DMS153 treated with DMSO at 0.1 percent for 48 hours (cell line): Measurements from ENCODE around the gene PSD.

ENCODE experiments used
- DNase-seq: peaks from one replicate; lab custom pipeline; 2025; ENCODE audit not compliant: unreplicated experiment; lab: John Stamatoyannopoulos, UW

Gene PSD

DNA sequence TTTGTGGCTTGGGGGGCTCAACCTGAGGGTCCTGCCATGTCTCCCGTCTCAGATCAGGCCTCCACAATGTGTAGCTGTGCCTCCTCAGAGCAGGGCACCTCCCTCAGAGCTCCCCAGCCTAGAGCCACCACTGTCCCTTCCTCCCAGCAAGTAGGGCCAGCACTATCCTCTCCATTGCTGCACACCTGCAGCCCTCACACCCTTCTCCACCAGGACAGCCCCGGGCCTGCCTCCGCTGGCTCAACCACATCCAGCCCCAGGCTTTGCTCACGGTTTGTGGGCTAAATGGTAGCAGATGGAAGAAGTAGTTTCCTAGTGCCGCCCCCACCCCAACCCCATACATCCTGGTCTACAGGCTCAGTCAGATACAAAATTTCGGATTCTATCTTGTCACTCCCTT, 13.0 kb downstream of the PSD start:
- DNase-seq, result no peak

DNA sequence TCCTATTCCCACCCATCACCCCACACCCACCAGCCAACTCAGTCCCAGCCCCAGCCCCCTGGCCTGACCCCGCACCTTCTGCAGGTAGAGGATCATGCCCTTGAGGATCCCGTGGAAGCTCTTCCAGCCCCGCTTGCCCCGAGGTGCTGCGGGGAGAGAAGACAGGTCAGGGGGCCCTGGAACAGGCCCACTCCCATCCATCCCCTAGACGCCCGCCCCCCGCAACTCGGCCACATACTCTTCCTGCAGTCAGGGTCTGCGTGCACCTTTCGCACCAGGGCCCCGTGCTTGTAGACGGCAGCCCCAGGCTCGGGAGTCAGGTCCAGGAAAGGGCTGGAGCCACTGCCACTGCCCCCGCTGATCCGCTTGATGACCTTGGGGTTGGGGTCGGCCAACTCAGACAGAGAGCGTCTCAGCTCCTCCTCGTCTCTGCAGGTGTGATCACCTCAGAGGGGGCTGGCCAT, 13.4 kb downstream of the PSD start:
- no peak for DNase-seq

DNA sequence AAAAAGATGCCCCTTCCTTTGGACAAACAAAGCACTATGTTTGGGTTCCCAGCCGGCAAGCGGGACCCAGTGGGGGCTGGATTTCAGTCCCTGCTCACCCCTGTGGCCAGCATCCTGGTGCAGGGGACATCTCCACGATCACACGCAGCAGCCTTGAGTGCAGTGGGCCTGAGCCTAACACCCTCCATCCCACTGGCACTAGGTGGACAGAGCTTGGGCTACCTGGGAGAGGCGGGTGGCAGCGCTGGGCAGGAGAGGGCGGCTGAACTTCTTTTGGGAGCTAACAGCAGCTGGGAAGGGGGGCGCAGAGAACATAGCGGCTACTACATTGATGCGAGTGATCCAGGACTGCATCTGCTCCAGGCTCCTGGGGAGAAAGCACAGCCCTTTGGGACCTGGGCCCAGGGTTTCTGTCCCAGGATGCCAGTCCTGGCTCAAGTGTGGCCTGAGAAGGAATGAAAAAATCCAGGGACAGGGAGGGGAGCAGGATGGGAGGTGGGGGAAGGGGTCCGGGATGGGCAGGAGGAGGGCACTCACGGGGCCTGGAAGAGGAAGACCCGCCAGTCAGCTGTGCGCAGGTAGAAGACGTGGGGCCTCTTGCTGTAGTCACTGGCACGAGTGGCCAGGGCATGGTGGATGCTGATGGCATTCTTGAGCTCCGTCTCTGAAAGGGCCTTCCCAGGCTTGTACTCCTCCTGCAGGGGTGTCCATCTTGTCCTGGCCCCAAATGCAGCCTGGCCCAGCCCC, 14.1 kb downstream of the PSD start:
- DNase-seq, result no peak

DNA sequence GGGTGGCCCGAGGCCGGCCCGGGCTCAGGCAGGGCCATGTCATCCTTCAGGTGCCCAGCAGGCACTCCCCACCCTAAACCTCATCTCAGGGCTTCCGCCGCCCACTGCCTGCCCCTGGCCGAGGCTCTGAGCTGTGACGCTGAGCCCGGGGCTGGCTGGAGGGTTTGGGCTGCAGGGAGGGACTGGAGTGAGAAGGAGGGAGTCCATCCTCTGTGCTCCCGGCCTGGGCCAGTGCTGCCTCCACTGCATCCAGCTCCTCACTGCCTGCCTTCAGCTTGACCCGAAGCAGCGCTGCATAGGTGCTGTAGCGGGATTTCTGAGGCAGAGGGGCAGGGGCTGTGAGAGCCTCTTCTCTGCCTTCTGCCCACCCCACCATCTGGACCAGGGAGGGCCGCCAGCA, 15.5 kb downstream of the PSD start:
- DNase-seq, result no peak

DNA sequence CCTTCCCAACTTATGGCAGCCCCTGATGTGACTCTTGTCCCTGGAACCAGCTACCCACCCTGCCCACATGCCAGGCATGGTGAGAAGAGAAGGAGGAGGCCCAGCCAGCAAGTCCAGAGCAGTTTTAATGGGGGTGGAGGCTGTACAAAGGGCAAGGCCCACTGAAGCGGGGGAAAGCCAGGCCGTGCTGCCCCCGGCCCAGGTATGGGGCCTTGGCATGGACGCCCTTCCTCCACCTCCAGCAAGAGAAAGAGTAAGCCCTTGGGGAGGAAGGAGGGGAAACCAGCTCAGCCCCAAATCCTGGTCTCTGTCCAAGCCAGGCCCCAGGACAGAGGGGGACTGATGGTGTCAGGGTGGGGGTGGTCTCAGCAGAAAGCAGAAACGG, 16.1 kb downstream of the PSD start:
- DNase-seq, result no peak

DNA sequence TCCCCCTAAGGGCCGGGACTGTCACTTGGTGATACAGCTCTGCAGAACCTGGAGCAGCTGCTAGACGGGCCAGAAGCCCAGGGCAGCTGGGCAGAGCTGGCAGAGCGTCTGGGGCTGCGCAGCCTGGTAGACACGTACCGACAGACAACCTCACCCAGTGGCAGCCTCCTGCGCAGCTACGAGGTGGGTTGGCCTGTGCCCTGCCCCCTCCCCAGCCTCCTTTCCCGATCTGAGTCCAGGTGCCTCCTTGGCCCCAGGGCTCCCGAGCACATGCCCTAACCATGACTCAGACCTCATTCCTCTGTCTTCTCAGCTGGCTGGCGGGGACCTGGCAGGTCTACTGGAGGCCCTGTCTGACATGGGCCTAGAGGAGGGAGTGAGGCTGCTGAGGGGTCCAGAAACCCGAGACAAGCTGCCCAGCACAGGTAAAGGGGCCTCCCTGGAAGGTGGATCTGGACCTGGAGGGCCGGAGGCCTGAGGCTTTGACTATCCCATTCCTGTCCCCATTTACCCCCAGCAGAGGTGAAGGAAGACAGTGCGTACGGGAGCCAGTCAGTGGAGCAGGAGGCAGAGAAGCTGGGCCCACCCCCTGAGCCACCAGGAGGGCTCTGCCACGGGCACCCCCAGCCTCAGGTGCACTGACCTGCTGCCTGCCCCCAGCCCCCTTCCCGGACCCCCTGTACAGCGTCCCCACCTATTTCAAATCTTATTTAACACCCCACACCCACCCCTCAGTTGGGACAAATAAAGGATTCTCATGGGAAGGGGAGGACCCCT, 16.7 kb downstream of the PSD start:
- DNase-seq, result no peak

DNA sequence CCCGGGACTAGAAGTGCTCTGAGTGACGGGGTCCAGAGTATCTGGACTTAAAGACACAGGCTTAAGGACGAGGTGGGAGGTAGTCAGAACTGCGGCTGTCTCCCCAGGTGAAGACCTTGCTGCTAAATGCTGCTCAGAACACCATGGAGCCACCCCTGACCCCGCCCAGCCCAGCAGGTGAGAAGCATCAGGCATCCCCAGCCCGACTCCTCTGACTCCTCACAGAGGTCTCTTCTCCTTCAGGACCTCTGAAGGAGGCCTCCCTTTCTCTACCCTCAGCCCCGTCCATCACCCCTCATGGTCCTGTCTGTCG, 17.3 kb downstream of the PSD start:
- no peak for DNase-seq

DNA sequence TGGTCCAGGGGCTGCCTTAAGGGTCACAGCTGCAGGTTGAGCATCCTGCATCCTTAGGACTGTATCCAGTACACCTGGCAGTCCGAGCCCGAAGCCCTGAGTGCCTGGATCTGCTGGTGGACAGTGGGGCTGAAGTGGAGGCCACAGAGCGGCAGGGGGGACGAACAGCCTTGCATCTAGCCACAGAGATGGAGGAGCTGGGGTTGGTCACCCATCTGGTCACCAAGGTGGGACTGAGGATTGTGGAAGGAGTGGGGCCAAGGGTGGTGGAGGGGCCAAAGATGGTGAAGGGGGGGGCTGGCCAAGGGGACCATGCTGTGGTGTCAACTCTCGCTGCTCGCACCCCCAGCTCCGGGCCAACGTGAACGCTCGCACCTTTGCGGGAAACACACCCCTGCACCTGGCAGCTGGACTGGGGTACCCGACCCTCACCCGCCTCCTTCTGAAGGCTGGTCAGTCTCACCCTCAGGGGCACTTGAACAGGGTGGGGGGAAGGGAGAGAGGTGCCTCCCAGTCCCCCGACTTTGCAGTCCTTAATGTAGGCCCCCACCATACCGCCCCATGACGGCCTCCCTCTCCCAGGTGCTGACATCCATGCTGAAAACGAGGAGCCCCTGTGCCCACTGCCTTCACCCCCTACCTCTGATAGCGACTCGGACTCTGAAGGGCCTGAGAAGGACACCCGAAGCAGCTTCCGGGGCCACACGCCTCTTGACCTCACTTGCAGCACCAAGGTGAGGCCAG, 17.8 kb downstream of the PSD start:
- DNase-seq, result no peak

DNA sequence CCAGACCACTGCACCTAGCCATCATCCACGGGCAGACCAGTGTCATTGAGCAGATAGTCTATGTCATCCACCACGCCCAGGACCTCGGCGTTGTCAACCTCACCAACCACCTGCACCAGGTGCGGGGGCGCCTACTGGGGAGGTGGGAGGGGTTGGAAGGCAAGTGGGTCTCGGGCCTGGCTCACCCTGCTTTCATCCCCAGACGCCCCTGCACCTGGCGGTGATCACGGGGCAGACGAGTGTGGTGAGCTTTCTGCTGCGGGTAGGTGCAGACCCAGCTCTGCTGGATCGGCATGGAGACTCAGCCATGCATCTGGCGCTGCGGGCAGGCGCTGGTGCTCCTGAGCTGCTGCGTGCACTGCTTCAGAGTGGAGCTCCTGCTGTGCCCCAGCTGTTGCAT, 18.5 kb downstream of the PSD start:
- no peak for DNase-seq

DNA sequence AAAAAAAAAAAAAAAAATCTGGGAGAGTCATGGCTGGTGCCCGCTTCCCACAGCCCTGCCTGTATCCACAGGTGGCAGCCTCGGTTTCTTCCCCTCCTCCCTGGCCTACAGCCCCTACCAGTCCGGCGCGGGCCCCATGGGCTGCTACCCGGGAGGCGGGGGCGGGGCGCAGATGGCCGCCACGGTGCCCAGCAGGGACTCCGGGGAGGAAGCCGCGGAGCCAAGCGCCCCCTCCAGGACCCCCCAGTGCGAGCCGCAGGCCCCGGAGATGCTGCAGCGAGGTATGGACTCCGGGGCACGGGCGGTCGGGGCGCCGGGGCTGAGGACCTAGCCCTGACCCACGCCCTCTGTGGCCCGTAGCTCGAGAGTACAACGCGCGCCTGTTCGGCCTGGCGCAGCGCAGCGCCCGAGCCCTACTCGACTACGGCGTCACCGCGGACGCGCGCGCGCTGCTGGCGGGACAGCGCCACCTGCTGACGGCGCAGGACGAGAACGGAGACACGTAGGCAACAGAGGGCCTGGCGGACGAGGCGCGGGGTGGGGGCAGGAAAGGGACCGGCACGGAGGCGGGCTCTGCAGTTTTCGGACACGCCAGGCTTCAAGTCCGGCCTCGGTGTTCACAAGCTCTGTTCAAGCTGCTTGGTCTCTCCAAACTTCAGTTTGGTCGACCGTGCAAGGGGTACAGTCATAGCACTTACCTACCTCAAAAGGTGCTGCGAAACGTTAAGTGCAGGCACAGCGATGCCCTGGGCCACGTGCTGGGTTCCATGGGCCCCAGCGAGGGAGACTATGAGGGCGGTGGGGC, 19.2 kb downstream of the PSD start:
- peak; percentile 85 for DNase-seq

DNA sequence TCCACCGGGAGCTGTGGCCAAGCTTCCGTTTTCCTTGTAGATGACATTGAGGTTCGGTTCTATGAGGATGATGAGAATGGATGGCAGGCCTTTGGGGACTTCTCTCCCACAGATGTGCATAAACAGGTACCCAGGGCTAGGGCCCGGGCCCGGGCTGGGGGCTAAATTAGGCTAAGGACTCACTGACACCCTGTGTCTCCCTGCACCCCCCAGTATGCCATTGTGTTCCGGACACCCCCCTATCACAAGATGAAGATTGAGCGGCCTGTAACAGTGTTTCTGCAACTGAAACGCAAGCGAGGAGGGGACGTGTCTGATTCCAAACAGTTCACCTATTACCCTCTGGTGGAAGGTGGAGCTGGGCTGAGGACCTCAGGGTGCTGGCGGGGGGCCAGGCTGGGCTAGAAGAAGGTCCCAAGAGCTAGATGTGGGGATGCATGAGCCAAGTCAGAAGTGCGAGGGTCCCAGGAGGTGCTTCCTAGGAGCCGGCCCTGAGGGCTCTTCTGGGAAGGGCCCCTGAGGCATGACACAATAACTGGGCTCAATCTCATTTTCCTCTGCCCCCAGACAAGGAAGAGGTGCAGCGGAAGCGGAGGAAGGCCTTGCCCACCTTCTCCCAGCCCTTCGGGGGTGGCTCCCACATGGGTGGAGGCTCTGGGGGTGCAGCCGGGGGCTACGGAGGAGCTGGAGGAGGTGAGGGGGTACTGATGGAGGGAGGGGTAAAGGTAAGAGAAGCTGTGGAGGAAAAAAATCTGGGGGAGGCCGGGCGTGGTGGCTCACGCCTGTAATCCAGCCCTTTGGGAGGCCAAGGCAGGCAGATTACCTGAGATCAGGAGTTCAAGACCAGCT, 20.2 kb downstream of the PSD start:
- no peak for DNase-seq

DNA sequence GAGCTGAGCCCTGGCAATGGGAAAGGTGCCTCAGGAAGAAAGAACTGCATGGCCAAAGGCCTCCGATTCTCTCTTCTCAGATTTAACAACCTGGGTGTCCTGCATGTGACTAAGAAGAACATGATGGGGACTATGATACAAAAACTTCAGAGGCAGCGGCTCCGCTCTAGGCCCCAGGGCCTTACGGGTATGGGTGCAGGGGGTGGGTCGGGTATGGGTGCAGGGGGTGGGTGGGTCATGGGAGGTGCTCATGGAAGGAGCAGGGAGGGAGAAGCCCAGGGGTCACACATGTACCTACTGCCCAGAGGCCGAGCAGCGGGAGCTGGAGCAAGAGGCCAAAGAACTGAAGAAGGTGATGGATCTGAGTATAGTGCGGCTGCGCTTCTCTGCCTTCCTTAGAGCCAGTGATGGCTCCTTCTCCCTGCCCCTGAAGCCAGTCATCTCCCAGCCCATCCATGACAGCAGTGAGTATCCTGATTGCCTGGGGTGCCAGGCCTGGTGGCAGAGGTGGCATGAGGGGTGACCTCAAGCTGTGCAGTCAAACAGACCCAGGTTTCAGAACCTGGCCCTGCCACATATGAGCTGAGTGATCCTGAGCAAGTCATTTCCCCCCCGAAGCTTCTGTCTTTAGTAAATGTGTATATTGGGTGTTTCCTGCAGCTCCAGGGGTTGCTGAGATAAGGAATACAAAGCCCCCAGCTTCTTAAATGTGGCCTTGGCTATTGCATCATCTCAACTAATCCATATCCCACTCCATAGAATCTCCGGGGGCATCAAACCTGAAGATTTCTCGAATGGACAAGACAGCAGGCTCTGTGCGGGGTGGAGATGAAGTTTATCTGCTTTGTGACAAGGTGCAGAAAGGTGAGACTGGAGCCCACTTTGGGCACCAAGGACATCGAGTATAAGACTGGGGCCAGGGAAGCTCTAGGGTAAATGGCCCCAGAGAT, 21.1 kb downstream of the PSD start:
- DNase-seq, result no peak

DNA sequence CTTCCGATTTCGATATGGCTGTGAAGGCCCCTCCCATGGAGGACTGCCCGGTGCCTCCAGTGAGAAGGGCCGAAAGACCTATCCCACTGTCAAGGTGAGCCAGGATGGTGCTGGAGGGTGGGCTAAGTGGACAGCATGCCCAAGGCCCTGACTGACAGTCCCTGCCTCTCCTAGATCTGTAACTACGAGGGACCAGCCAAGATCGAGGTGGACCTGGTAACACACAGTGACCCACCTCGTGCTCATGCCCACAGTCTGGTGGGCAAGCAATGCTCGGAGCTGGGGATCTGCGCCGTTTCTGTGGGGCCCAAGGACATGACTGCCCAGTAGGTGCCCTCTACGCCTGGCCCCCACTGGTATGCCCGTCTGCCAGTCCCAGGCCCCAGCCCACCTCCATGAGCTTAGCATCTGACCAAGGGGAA, 21.8 kb downstream of the PSD start:
- DNase-seq, result no peak

DNA sequence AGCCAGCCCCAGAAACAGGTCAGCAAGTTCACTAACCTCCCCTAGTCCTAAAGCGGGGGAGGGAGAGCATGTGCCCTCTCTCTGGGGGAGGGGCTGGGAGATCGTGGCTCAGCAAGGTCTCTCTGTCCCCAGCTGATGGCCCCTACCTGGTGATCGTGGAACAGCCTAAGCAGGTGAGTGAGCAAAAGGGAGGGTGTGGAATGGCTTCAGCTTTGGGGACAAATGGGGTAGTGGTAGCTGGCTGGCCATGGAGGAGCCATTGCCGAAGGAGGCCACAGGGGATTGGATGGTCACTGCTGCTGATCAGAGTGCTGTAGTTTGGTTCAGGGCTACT, 22.3 kb downstream of the PSD start:
- DNase-seq, result no peak

DNA sequence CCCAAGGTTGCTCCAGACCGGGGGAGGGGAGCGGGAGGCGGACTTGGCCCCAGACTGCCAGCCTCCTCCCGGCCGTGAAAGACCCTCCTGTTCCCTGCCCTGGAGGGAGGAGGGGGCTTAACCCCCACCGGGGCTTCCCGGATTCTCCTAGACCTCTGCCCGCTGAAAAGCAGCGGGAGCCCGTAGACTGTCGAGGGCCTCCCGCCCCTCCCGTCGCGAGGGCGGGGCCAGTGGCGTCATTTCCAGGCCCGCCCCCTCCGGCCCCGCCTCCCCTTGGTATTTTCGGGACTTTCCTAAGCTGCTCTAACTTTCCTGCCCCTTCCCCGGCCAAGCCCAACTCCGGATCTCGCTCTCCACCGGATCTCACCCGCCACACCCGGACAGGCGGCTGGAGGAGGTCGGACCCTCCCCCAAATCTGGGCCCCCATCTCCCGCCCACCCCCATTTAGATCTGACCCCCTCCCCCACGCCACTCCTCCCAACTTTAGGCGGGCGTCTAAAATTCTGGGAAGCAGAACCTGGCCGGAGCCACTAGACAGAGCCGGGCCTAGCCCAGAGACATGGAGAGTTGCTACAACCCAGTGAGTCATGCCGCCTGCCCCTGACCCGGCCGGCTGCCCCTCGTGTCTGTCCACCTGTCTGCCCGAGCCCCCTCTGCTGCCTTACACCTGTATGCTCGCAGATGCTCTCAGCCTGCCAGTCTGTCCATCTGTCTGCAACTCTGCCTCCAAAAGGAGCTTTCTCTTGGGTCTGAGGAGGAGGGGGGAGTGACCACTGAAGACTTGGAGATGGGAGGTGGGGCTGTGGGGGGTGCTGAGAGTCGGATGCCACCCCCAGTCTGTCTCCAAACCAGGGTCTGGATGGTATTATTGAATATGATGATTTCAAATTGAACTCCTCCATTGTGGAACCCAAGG, 22.9 kb downstream of the PSD start, which contains the start of gene NFKB2:
TSS of gene NFKB2 (plus strand) at position 306 of the 917 bp plus-strand sequence. CDS start at position 561, 255 bp downstream.
- DNase-seq, result peak; percentile 20

DNA sequence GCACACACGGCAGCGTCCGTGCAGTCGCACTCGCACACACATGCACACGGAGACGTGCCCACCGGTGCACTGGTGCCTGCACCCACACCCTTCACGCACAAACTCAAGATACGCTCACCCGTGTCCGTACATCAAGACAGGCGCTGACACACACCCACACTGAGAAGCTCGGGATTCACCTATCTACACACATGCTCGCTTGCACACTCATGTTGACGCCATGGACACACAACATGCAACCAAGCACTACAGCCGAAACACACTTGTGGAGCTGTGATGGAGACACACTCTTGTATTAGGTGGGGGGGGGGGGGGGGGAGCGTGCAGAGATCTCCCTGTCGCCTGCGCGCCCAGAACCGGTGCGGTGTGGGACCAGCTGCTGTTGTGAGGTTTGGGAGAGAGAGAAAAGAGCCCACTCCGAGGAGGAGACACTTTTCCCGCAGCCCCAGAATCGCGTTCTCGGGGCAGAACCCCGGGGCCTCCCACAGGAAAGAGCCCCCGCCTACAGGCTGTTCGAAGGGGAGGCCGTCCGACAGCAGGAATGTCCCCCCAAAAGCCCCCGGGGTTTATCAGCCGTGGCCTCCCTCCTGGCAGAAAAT, 23.7 kb downstream of the PSD start:
- DNase-seq, result peak; percentile 42

DNA sequence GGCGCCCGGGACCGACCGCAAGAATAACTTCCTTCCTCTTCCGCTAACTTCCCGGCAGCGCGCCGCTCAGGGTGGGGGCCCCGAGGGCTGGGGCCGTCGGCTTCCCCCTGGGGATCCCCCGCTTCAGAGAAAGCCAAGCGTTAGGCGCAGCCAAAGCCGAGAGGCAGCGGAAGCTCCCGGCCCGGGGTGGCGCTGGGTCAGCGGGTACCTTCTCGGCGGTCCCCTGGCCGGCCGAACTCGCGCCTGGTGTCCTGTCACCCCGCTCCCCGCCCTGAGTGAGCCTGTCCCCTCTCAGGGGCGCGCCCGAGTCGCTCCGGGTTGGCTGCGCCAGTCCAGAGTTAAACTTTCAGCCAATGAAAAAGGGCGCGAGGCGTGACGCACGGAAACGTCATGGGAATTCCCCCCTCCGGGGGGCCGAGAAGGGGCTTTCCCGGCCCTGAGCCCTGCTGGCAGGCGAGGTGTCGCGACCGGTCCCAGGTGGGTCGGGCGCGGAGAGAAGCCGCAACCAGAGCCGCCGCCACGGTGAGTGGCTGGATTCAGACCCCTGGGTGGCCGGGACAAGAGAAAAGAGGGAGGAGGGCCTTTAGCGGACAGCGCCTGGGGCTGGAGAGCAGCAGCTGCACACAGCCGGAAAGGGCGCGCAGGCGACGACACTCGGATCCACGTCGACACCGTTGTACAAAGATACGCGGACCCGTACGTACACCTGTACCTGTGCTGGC, 24.3 kb downstream of the PSD start:
- DNase-seq, result peak; percentile 42
